ENCODE results near the gene SYT12. TPM values are rescaled to one million over a fixed set of nuclear protein-coding genes. Genes with fewer than 3 reads are reported as not detected.
A peak's percentile ranks its signal among the peaks of the same experiment; 100 is the strongest.

SYT12 gene
- total and polyA plus RNA-seq, 4 donors: 0.47 to 12.1 (median 1.4) TPM

GRCh38 chr11:67027943-67028542 lies 5.1 kb downstream of the SYT12 start:
- 61% methylated on average over 6 of the region's 6 CpGs for WGBS
- H3K9ac ChIP-seq (ENCODE audit: low read depth in 1 of 2, low read length in 2 of 2): no peak overlapping the region
- H3K27ac ChIP-seq (ENCODE audit: low read depth in 1 of 2, low read length in 2 of 2): peak overlapping the region; percentile 76 to 93
- H3K27me3 ChIP-seq (ENCODE audit: control insufficient read depth in 4 of 4, insufficient read depth in 4 of 4, low read length in 3 of 4): no peaks in the 10 kb centered on the region
- H3K4me1 ChIP-seq (ENCODE audit: control insufficient read depth in 4 of 4, insufficient read depth in 4 of 4, low read length in 3 of 4): peaks cover 7 to 41% (median 23%) of the 10 kb centered on the region in 4 donors
- TF ChIP-seq FOXA1 (IDR thresholded peaks at IDR 0.05): no peak
- TF ChIP-seq CTCF (IDR thresholded peaks at IDR 0.05; ENCODE audit: low read depth, low read length, missing input control): no peak
- TF ChIP-seq HNF4A (conservative IDR thresholded peaks at IDR 0.05): no peak
- TF ChIP-seq YY1 (IDR thresholded peaks at IDR 0.05): peak; percentile 46
- TF ChIP-seq JUND (IDR thresholded peaks at IDR 0.05): no peak
- TF ChIP-seq FOXA2 (IDR thresholded peaks at IDR 0.05): peak; percentile 0
- no peak overlapping the region for H3K4me3 ChIP-seq (ENCODE audit: low read depth in 1 of 3, low read length in 3 of 3)
- no peaks in the 10 kb centered on the region for H3K9me3 ChIP-seq (ENCODE audit: control insufficient read depth in 4 of 4, low read length in 3 of 4)
- no peak for DNase-seq (ENCODE audit: low spot score)
- peaks cover 0 to 2% (median 0%) of the 10 kb centered on the region in 4 donors for H3K36me3 ChIP-seq (ENCODE audit: control insufficient read depth in 4 of 4, insufficient read depth in 3 of 4, low read depth in 1 of 4, low read length in 3 of 4)

- Histone ChIP-seq H3K4me3 (ENCODE audit: low read depth in 1 of 3, low read length in 3 of 3) (no peak overlapping the region), H3K4me1 (ENCODE audit: control insufficient read depth in 4 of 4, insufficient read depth in 4 of 4, low read length in 3 of 4) (peaks cover 7 to 35% (median 17%) of the 10 kb centered on the region in 4 donors), H3K36me3 (ENCODE audit: control insufficient read depth in 4 of 4, insufficient read depth in 3 of 4, low read depth in 1 of 4, low read length in 3 of 4) (peaks cover 0 to 2% (median 0%) of the 10 kb centered on the region in 4 donors), H3K27me3 (ENCODE audit: control insufficient read depth in 4 of 4, insufficient read depth in 4 of 4, low read length in 3 of 4) (no peaks in the 10 kb centered on the region), H3K9me3 (ENCODE audit: control insufficient read depth in 4 of 4, low read length in 3 of 4) (no peaks in the 10 kb centered on the region), H3K27ac (ENCODE audit: low read depth in 1 of 2, low read length in 2 of 2) (no peak overlapping the region), H3K9ac (ENCODE audit: low read depth in 1 of 2, low read length in 2 of 2) (no peak overlapping the region)
- TF ChIP-seq CTCF (IDR thresholded peaks at IDR 0.05; ENCODE audit: low read depth, low read length, missing input control) (no peak), NR2F2 (IDR thresholded peaks at IDR 0.05) (no peak), RXRA (IDR thresholded peaks at IDR 0.05) (no peak)
- DNase-seq (ENCODE audit: low spot score): no peak
- WGBS: 88% methylated on average over 6 of the region's 6 CpGs
These were observed 6.2 kb downstream of the SYT12 start for GRCh38 chr11:67029146-67029545.

- no peaks in the 10 kb centered on the region for H3K27me3 ChIP-seq (ENCODE audit: control insufficient read depth in 4 of 4, insufficient read depth in 4 of 4, low read length in 3 of 4)
These were observed 8.0 kb downstream of the SYT12 start for GRCh38 chr11:67030976-67031375.

More at GRCh38 chr11:67030976-67031375, 8.0 kb downstream of the SYT12 start:
- no peak overlapping the region for H3K4me3 ChIP-seq (ENCODE audit: low read depth in 1 of 3, low read length in 3 of 3)
- 80% methylated on average over 9 of the region's 9 CpGs for WGBS
- no peak for DNase-seq (ENCODE audit: low spot score)
- peaks cover 2 to 22% (median 9%) of the 10 kb centered on the region in 4 donors for H3K4me1 ChIP-seq (ENCODE audit: control insufficient read depth in 4 of 4, insufficient read depth in 4 of 4, low read length in 3 of 4)
- H3K9ac ChIP-seq (ENCODE audit: low read depth in 1 of 2, low read length in 2 of 2): no peak overlapping the region
- peaks cover 0 to 2% (median 0%) of the 10 kb centered on the region in 4 donors for H3K36me3 ChIP-seq (ENCODE audit: control insufficient read depth in 4 of 4, insufficient read depth in 3 of 4, low read depth in 1 of 4, low read length in 3 of 4)
- no peaks in the 10 kb centered on the region for H3K9me3 ChIP-seq (ENCODE audit: control insufficient read depth in 4 of 4, low read length in 3 of 4)
- no peak for TF ChIP-seq YY1 (IDR thresholded peaks at IDR 0.05)
- no peak for TF ChIP-seq MAX (IDR thresholded peaks at IDR 0.05)
- no peak for TF ChIP-seq JUND (IDR thresholded peaks at IDR 0.05)
- TF ChIP-seq HNF4G (IDR thresholded peaks at IDR 0.05): no peak
- TF ChIP-seq RAD21 (IDR thresholded peaks at IDR 0.05): no peak
- TF ChIP-seq FOXA2 (IDR thresholded peaks at IDR 0.05): no peak
- H3K27ac ChIP-seq (ENCODE audit: low read depth in 1 of 2, low read length in 2 of 2): no peak overlapping the region
